Putamen (tissue), 1 donor: ENCODE measurements around the gene TMEM40.
A peak's percentile ranks its signal among the peaks of the same experiment; 100 is the strongest.
"Not testable (repeated sequence)": the region's sequence is repeated elsewhere in the genome, so short reads cannot be mapped to it uniquely, and the experiment has no call there.

Source experiments
- DNase-seq: peaks from one replicate; pipeline ENCODE4 v3.0.0-alpha.2; 2016; ENCODE audit warnings: low spot score

The TMEM40 gene

DNA sequence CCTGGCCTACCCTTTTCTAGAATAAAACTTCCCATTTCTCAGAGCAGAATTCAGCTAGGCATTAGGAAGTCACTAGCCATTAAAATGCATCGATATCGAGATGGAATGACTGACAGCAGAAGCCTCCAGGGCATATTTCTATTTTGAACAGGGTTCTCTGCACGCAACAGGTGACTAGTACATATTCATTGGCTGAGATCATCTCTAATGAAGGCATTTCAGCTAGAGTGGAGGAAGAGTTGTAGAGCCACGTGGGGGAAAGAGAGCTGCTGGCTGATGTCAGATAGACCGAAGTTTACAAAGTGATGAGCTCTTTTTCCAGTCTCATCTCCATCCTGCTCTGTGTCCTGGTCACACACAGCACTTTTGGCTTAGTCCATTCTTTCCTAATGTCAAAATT is 7.5 kb downstream of the TMEM40 start:
- no peak for DNase-seq

- no peak for DNase-seq
Measured at GRCh38 chr3:12750658-12751071, 8.4 kb downstream of the TMEM40 start.

DNA sequence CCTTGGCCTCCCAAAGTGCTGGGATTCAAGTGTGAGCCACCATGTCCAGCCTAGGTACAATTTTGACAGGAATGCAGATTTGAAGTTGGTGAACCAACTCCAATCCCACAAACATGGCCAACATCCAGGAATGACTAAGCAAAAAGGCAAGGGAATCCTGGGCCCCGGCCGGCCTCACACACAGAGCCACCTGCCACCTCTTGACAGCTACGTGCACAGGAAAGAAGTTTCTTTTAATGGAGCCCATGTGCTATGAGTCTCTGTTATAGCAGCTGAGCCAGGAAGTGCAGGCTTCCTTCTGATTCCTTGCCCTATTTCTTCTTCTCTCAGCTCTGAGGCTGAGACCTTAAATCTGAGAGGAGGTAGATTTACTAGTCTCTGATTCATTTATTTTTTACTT is 8.8 kb downstream of the TMEM40 start:
- DNase-seq: no peak

DNA sequence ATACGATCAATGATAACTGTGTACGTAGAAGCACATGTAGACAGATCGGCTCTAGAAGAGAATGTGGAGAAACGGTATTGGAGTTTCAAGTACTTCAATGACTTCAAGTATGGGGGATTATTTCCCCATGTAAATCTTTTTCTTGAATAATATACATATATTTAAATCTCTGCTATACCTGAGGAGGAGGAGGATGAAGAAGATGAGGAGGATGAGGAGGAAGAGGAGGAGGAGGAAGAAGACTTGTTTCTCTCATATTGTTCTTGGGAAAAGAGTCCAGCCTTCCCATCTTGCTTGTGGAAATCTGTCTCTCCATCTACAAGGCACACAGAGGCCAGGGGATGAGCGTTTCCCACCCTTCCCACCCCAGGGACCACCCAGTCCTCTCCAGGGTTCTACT is 10.6 kb downstream of the TMEM40 start:
- DNase-seq: no peak

DNA sequence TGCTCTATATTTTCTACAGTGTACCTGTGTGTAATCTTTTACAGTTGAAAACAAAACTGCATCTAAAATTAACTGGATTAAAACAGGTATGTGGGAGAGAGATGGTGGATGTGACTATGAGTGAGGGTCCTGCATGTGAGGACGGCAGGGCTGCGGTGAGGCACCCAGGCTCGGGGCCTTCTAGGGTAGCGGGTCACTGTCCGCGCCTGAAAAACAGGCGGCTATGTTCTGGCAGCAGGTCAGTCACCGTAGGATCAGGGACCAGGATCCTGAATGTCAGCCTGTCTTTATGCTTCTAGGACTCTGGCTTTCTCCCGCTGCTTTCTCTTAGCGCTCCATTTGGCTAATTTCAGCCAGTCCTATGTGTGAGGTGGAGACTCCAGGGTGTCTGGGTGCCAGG is 12.6 kb downstream of the TMEM40 start:
- no peak for DNase-seq

- no peak for DNase-seq
Measured at GRCh38 chr3:12744326-12744725, 14.7 kb downstream of the TMEM40 start.

- no peak for DNase-seq
Measured at GRCh38 chr3:12743583-12743982, 15.5 kb downstream of the TMEM40 start.

GRCh38 chr3:12742330-12743107 is 16.5 kb downstream of the TMEM40 start:
- DNase-seq: no peak

DNA sequence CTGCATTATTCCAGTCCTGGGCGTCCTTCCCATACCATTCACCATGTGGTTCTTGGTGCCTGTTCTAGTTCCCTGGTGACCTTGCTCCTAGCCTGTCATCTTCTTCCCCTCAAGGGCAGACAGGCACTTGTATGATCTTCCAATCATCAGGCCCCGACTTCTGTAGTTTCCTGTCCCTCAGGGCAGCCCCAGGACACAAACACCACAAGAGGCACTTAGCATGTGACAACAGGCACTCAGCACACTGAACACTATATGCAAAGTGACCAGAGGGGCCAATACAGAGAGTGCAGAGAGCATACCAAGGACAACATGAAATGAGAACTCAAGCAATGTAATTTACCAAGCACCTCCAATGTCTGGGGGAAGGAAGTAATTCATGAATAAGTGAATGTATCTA is 17.9 kb downstream of the TMEM40 start:
- DNase-seq: no peak

DNA sequence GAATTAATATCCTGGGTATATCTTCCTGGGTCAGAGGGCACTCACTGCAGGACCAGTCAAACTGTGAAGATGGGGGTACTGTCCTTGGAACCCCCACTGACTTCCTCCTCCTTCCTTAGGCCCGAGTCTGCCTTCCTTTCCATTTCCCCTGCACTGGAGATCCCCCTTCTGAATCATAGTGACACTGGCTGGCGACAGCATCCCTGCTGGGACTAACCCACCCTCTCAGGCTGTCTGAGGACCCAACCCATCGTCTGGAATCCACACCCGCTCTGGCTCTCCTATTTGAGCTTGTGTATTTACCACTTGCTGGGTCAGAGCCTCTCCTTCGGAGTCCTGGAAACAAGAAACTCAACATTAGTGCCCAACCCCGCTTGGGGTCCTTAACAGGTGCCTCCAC is 21.2 kb downstream of the TMEM40 start:
- DNase-seq: no peak

- DNase-seq: no peak
Measured at GRCh38 chr3:12737319-12737718, 21.7 kb downstream of the TMEM40 start.

GRCh38 chr3:12734960-12735359 is 24.1 kb downstream of the TMEM40 start:
- DNase-seq: no peak

DNA sequence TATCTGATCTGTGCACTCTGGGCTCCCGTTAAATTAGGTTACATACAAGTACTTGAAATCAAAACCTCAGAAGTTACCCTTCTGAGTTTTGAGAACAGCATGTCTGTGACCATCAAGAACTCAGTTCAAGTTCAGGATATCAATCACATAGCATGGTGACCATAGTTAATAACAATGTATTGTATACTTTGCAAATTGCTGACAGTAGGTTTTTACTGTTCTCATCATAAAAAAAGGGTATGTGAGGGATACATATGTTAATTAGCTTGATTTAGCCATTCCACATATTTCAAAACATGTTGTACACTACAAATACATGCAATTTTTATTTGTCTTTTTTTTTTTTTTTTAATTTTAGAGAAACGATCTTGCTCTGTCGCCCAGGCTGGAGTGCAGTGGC is 25.5 kb downstream of the TMEM40 start:
- DNase-seq: no peak

GRCh38 chr3:12730506-12731242 is 28.4 kb downstream of the TMEM40 start:
- no peak for DNase-seq

DNA sequence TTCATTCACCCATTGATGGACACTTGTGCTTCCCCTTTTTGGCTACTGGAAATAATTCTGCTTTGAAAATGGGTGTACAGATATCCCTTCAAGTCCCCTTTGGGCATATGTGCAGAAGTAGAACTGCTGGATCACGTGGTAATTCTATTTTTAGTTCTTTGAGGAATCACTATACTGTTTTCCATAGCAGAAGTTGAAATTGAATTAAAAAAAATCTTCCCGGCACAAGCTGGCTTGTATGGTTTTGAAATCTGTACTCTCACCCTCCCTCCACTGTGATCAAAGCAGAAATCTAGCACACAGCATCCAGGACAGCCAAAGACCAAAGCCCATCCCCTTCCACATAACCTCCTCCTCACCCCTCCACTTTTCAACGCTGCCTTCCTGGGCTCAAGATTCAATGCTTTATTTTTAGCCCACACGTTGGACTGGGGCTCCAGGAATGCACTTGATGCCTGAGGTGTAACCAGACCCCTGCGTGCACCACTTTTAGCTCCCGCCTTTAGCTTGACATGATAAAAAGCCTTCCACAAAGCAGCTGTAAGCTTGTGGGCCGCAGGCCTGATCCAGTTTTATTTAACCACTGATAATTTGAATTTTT is 29.9 kb downstream of the TMEM40 start:
- no peak for DNase-seq

- no peak for DNase-seq
Measured at GRCh38 chr3:12727937-12728336, 31.1 kb downstream of the TMEM40 start.

- DNase-seq: no peak
Measured at GRCh38 chr3:12727481-12727880, 31.6 kb downstream of the TMEM40 start.

GRCh38 chr3:12725436-12725835 is 33.6 kb downstream of the TMEM40 start:
- no peak for DNase-seq

- DNase-seq: no peak
Measured at GRCh38 chr3:12724794-12725193, 34.3 kb downstream of the TMEM40 start.

DNA sequence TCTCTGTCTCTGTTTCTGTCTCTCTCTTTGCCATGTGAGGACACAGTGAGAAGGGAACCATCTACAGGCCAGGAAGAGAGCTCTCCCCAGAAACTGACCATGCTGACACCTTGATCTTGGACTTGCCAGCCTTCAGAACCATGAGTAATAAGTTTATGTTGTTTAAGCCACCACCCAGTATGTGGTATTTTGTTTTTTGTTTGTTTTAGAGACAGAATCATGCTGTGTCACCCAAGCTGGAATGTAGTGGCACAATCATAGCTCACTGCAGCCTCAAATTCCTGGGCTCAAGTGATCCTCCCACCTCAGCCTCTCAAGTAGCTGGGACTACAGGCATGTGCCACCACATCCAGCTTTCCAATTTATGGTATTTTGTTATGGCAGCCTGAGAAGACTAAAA is 35.7 kb downstream of the TMEM40 start:
- not testable (repeated sequence) for DNase-seq

DNA sequence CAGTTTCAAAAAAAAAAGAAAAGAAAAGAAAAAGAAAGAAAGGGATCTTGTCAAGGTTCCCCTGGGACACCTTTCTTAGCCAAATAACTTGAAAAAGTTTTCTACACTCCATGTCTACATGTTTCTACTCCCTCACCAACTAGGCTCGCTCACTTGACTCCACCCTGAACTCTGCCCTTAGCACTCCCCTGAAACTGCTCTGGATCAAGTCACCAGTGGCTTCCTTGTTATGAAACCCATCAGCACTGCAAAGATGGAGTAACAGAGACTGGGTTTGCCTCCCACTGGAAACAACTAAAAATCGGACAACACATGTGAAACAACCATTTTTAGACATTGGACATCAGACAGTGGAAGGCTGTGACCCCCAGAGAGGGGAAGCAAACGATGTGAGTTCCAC is 36.8 kb downstream of the TMEM40 start:
- DNase-seq: no peak

DNA sequence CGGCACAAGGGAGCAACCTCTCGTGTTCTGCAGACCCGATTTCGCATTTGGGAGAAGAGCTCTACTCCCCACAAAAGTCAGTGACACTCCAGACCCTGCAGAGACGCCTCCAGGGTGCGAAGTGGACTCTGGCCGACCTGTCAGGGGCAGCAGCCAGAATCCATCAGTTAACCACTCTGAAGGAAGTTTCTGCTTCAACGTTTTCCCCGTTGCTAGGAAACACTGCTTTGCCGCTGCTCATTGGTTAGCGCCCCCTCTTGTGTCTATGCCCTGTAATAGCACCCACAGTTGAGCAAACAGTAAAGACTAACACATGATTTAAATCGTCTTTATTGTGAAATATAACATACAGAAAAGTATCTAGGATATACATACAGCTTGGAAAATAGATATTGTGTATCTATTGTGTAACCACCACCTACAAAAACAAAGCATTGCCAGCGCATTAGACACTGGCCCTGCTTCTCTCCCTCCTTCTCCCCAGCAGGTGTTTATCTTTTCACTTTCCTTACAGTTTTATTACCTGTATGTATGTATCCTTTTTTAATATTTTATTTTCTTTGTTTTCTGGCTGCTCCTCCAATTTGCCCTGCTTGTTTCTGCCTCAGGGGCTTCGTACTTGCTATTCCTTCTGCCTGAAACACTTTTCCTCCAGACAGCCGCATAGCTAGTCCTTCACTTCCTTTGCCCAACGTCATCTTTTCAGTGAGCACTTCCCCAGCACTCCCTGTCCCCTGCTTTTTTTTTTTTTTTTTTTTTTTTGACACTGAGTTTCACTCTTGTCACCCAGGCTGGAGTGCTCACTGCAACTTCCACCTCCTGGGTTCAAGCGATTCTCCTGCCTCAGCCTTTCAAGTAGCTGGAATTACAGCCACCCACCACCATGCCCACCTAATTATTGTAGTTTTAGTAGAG is 38.8 kb downstream of the TMEM40 start:
- peak; percentile 61 for DNase-seq
